NCI-H345 treated with DMSO at 0.1 percent for 48 hours (cell line): ENCODE results near the gene REXO1.
A peak's percentile ranks its signal among the peaks of the same experiment; 100 is the strongest.
"Not testable (repeated sequence)": the region's sequence is repeated elsewhere in the genome, so short reads cannot be mapped to it uniquely, and the experiment has no call there.

Experiments used
- DNase-seq: peaks from one replicate; lab custom pipeline; 2025; ENCODE audit not compliant: unreplicated experiment; lab: John Stamatoyannopoulos, UW

REXO1 gene

GRCh38 chr19:1877280-1877660 is 29.0 kb upstream of the REXO1 start:
- DNase-seq, result not testable (repeated sequence)

GRCh38 chr19:1876496-1877279 is 28.4 kb upstream of the REXO1 start:
- not testable (repeated sequence) for DNase-seq

- DNase-seq, result peak; percentile 61
Observed at GRCh38 chr19:1875646-1876495, 27.6 kb upstream of the REXO1 start.

GRCh38 chr19:1875265-1875645 is 27.0 kb upstream of the REXO1 start:
- DNase-seq, result not testable (repeated sequence)

- no peak for DNase-seq
Observed at GRCh38 chr19:1874554-1875185, 26.4 kb upstream of the REXO1 start.

GRCh38 chr19:1873524-1874473 is 25.5 kb upstream of the REXO1 start:
- no peak for DNase-seq

DNA sequence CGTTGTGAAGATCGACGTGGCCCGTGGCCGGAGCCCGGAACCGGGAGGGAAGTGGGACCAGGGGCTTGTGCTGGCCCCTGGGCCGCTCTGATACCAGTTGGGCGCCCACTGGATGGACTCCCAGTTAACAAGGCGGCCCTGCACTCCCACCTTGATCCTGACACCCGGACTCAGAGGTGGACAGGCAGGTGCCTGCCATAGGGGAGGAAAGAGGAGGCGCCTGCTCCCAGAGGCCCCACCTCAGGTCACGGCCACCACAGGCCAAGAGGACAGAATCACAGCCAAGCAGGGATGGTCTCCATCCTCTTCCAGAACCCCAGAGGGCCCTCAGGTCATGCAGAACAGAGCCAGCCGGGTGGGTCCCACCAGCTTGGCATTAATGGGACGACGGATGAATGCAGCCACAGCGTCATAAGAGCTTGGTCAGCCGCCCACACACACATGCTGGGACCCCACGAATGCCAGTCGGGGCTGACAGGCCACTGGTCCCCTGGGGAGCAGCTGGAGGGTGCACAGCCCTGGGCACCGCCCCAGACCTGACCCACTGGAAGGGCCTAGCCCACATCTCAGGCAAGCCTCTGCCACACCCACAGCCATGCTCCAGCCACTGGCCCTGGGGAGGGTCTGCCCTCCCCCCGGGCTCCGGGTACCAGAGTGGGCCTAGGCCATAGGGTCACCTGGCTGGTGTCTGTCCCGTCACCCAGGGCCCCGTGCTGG is 24.7 kb upstream of the REXO1 start:
- no peak for DNase-seq

- no peak for DNase-seq
Observed at GRCh38 chr19:1871630-1872029, 23.3 kb upstream of the REXO1 start.

GRCh38 chr19:1871140-1871597 is 22.9 kb upstream of the REXO1 start:
- DNase-seq, result no peak

GRCh38 chr19:1868971-1869370 is 20.7 kb upstream of the REXO1 start:
- DNase-seq, result no peak

- DNase-seq, result no peak
Observed at GRCh38 chr19:1867349-1867724, 19.1 kb upstream of the REXO1 start.

DNA sequence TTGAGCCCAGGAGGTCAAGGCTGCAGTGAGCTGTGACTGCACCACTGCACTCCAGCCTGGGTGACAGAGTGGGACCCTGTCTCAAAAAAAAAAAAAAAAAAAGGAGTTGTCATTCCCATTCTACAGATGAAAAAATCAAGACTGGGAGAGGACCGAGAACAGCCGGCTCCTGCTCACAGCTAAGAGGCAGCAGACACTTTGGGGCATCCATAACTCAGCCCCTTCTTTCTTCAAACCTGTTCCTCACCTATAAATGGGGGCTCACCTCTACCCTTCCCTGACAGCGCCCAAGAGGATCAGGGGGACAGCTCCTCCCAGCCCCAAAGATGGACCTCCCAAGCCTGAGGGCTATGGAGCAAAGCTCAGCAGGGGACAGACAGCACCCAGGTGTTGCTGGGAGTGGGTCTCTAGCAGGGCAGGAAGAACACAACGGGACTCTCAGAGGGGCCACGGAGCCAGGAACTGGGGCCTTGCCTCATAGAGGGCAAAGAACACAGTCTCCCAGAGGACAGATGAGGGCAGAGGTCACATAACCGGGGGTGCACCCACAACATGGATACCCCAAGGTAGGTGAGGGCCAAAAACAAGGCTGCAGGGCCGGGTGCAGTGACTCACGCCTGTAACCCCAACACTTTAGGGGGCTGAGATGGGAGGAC is 18.5 kb upstream of the REXO1 start:
- DNase-seq, result no peak

DNA sequence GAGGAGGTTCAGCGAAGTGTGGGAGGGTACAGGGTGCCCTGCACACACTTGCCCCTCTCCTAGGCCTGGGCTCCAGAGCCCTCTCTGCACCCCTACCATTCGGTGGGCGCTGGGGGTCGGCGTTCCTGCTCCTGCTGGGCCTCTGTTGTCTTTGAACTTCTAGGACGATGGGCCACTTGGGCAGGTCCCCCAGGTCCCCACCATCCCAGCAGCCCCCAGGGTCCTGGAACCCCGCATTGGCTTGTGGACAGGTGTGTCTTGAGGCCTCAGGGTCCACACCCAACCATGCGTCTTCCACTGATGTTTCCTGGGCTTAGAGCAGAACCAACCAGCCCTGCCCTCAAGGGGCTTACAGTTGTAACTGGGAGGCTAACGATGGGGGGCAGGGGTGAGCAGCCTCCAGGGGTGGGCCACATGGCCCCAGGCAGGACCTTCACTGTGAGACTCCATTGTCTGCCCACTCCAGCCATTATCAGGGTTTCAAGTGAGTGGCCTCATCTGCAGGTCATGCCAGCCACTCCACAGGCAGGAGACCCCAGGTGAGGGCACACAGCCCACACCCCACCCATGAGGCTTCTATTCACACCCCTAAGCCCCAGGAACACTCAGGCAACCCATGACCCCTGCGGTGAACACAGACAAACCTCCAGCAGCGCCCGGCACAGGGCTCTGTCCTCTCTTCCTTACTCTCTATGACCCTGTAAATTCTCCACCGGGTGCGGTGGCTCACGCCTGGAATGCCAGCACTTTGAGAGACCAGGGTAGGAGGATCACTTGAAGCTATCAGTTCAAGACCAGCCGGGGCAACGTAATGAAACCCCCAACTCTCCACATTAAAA is 17.1 kb upstream of the REXO1 start:
- DNase-seq, result no peak

- DNase-seq, result no peak
Observed at GRCh38 chr19:1864480-1865171, 16.3 kb upstream of the REXO1 start.

GRCh38 chr19:1863638-1864479 is 15.6 kb upstream of the REXO1 start:
- peak; percentile 75 for DNase-seq

DNA sequence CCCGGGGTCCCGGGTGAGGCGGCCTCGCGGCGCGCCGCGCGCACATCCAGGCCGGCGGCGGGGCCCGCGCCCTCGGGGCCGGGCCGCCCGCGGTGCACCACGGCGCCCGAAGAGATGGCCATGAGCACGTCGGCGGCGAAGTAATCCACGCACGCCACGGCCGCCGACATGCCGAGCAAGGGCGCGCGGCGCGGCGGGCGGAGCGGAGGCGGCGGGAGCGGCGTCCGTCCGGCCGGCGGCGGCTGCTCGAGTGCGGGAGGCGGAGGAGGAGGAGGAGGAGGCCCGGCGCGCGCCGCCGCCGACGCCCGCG is 15.0 kb upstream of the REXO1 start, which contains the start of gene KLF16:
Gene KLF16, minus strand, starts transcription at position 252 of the 310 bp plus-strand sequence. Its CDS starts 82 bp downstream, at position 170.
- DNase-seq, result no peak
